ENCODE results near the gene CCDC71L. TPM values are rescaled to one million over a fixed set of nuclear protein-coding genes. Genes with fewer than 3 reads are reported as not detected.

CCDC71L gene
- total RNA-seq, 1 donor from 2014 or later, result 38.9 TPM

- Mint-ChIP-seq H3K9me3 (ENCODE audit: unreplicated experiment) (peaks cover 2% of the 10 kb centered on the region), H3K36me3 (ENCODE audit: unreplicated experiment) (peaks cover 9% of the 10 kb centered on the region), H3K27me3 (ENCODE audit: unreplicated experiment) (no peaks in the 10 kb centered on the region), H3K4me3 (ENCODE audit: unreplicated experiment) (no peak overlapping the region), H3K4me1 (ENCODE audit: low read depth, unreplicated experiment) (no peaks in the 10 kb centered on the region), H3K27ac (ENCODE audit: unreplicated experiment) (no peak overlapping the region)
- TF ChIP-seq, protein P1, sequence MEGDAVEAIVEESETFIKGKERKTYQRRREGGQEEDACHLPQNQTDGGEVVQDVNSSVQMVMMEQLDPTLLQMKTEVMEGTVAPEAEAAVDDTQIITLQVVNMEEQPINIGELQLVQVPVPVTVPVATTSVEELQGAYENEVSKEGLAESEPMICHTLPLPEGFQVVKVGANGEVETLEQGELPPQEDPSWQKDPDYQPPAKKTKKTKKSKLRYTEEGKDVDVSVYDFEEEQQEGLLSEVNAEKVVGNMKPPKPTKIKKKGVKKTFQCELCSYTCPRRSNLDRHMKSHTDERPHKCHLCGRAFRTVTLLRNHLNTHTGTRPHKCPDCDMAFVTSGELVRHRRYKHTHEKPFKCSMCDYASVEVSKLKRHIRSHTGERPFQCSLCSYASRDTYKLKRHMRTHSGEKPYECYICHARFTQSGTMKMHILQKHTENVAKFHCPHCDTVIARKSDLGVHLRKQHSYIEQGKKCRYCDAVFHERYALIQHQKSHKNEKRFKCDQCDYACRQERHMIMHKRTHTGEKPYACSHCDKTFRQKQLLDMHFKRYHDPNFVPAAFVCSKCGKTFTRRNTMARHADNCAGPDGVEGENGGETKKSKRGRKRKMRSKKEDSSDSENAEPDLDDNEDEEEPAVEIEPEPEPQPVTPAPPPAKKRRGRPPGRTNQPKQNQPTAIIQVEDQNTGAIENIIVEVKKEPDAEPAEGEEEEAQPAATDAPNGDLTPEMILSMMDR (IDR thresholded peaks at IDR 0.05; ENCODE audit: partially characterized antibody, unreplicated experiment), result no peak
- no peak for DNase-seq
Measured at GRCh38 chr7:106635411-106635810, 25.5 kb downstream of the CCDC71L start.

- TF ChIP-seq, protein P1 (IDR thresholded peaks at IDR 0.05; ENCODE audit: partially characterized antibody, unreplicated experiment), result no peak
- H3K27ac Mint-ChIP-seq (ENCODE audit: unreplicated experiment), result no peak overlapping the region
- no peaks in the 10 kb centered on the region for H3K27me3 Mint-ChIP-seq (ENCODE audit: unreplicated experiment)
- no peak overlapping the region for H3K4me3 Mint-ChIP-seq (ENCODE audit: unreplicated experiment)
- no peak for DNase-seq
- H3K4me1 Mint-ChIP-seq (ENCODE audit: low read depth, unreplicated experiment), result no peaks in the 10 kb centered on the region
- peaks cover 2% of the 10 kb centered on the region for H3K9me3 Mint-ChIP-seq (ENCODE audit: unreplicated experiment)
- peaks cover 9% of the 10 kb centered on the region for H3K36me3 Mint-ChIP-seq (ENCODE audit: unreplicated experiment)
Measured at GRCh38 chr7:106634958-106635357, 26.0 kb downstream of the CCDC71L start.

DNA sequence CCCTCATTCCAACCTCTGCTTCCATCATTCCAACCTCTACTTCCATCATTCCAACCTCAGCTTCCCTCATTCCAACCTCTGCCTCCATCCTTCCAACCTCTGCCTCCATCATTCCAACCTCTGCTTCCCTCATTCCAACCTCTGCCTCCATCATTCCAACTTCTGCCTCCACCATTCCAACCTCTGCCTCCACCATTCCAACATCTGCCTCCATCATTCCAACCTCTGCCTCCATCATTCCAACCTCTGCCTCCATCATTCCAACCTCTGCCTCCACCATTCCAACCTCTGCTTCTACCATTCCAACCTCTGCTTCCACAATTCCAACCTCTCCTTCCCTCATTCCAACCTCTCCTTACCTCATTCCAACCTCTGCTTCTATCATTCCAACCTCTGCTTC, 30.3 kb downstream of the CCDC71L start:
- no peak for DNase-seq
- Mint-ChIP-seq H3K4me3 (ENCODE audit: unreplicated experiment) (no peak overlapping the region), H3K36me3 (ENCODE audit: unreplicated experiment) (no peaks in the 10 kb centered on the region), H3K9me3 (ENCODE audit: unreplicated experiment) (no peaks in the 10 kb centered on the region), H3K27ac (ENCODE audit: unreplicated experiment) (no peak overlapping the region), H3K27me3 (ENCODE audit: unreplicated experiment) (no peaks in the 10 kb centered on the region), H3K4me1 (ENCODE audit: low read depth, unreplicated experiment) (no peaks in the 10 kb centered on the region)
- TF ChIP-seq, protein P1 (IDR thresholded peaks at IDR 0.05; ENCODE audit: partially characterized antibody, unreplicated experiment), result no peak

DNA sequence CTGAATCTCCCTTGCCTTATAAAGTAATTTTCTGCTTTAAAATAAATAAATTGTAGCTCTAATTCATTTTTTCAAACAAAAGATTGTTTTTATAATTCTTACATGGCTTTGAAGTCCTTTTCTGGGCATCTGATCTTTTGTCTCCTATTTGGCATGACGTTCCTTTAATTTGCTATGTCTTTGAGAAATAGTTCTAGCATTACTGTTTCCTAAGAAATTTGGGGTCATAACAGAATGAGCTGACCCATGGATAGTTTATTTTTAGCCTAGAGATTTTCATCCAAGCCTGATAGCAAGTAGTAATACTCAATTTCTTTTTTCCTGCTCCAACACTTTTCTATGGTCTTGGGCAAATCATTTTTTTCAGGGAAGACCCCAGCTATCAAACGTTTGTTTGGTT, 31.4 kb downstream of the CCDC71L start:
- Mint-ChIP-seq H3K4me3 (ENCODE audit: unreplicated experiment) (no peak overlapping the region), H3K27me3 (ENCODE audit: unreplicated experiment) (peaks cover 2% of the 10 kb centered on the region), H3K27ac (ENCODE audit: unreplicated experiment) (no peak overlapping the region), H3K36me3 (ENCODE audit: unreplicated experiment) (peaks cover 3% of the 10 kb centered on the region), H3K4me1 (ENCODE audit: low read depth, unreplicated experiment) (no peaks in the 10 kb centered on the region), H3K9me3 (ENCODE audit: unreplicated experiment) (no peaks in the 10 kb centered on the region)
- TF ChIP-seq, protein P1 (IDR thresholded peaks at IDR 0.05; ENCODE audit: partially characterized antibody, unreplicated experiment), result no peak
- no peak for DNase-seq

DNA sequence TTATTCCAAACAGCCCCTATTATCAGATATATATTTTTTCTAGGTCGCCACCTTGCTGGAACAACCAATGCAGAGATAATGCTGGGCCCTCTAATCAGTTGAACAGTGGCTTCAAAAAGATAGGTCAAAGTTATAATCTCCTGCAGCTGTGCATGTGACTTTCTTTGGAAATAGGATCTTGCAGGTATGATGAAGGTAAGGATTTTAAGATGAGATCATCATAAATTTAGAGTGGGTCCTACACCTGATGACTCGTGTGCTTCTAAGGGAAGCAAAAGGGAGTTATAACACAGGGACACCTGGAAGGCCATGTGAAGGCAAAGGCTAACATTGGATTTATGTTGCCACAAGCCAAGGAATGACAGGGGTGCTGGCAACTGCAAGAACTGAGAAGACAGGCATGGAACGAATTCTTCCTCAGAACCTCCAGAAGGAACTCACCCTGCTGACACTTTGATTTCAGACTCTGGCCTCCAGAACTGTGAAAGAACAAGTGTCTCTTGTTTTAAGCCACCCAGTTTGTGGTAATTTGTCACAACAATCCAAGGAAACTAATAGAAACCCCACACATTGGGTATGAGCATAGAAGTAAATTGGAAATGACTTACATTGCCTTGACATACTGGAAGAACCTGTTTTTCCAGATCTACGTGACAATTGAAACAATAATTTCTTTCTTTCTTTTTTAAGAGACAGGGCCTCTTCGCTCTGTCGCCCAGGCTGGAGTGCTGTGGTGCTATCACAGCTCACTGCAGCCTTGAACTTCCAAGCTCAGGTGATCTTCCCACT, 34.4 kb downstream of the CCDC71L start:
- Mint-ChIP-seq H3K4me3 (ENCODE audit: unreplicated experiment) (no peak overlapping the region), H3K4me1 (ENCODE audit: low read depth, unreplicated experiment) (no peaks in the 10 kb centered on the region), H3K27ac (ENCODE audit: unreplicated experiment) (no peak overlapping the region), H3K36me3 (ENCODE audit: unreplicated experiment) (peaks cover 6% of the 10 kb centered on the region), H3K27me3 (ENCODE audit: unreplicated experiment) (peaks cover 2% of the 10 kb centered on the region), H3K9me3 (ENCODE audit: unreplicated experiment) (no peaks in the 10 kb centered on the region)
- TF ChIP-seq, protein P1 (IDR thresholded peaks at IDR 0.05; ENCODE audit: partially characterized antibody, unreplicated experiment), result no peak
- no peak for DNase-seq

All from glutamatergic neuron (in vitro differentiated cells).